Loucy (cell line): ENCODE measurements around the gene ZNF516.
"Not testable (repeated sequence)": the region's sequence is repeated elsewhere in the genome, so short reads cannot be mapped to it uniquely, and the experiment has no call there.

Source experiments
- H2AFZ ChIP-seq: fragments of 200-600 bp; sonication (generic); 2 replicates; pipeline ENCODE4 v1.6.0; 2016; ENCODE audit warnings: antibody characterized with exemption, mild to moderate bottlenecking, low read length, moderate library complexity
- H3F3A ChIP-seq: fragments of 200-600 bp; 2 replicates; pipeline ENCODE4 v1.6.0; 2016; ENCODE audit warnings: antibody characterized with exemption, low read depth, mild to moderate bottlenecking
- H3K27me3 ChIP-seq: fragments of 200-600 bp; sonication (generic); 2 replicates; pipeline ENCODE4 v1.6.1; 2014; ENCODE audit warnings: low read length, mild to moderate bottlenecking; ENCODE audit not compliant: insufficient read depth, poor library complexity, severe bottlenecking
- H3K36me3 ChIP-seq: fragments of 200-600 bp; sonication (generic); 2 replicates; pipeline ENCODE4 v1.6.1; 2016; ENCODE audit warnings: low read length; ENCODE audit not compliant: insufficient read depth
- H3K4me1 ChIP-seq: fragments of 200-600 bp; sonication (generic); 2 replicates; pipeline ENCODE4 v1.5.1; 2014; ENCODE audit warnings: low read length, mild to moderate bottlenecking; ENCODE audit not compliant: insufficient read depth, poor library complexity, severe bottlenecking
- H3K4me2 ChIP-seq: fragments of 200-600 bp; sonication (generic); 2 replicates; pipeline ENCODE4 v1.6.0; 2014; ENCODE audit warnings: antibody characterized with exemption, low read length, low read depth, mild to moderate bottlenecking; ENCODE audit not compliant: poor library complexity, severe bottlenecking
- H3K4me3 ChIP-seq: fragments of 200-600 bp; sonication (generic); 2 replicates; pipeline ENCODE4 v1.5.1; 2014; ENCODE audit warnings: low read length, mild to moderate bottlenecking, mixed read lengths; ENCODE audit not compliant: poor library complexity, severe bottlenecking
- H3K79me2 ChIP-seq: fragments of 200-600 bp; sonication (generic); 2 replicates; pipeline ENCODE4 v1.6.1; 2014; ENCODE audit warnings: low read length; ENCODE audit not compliant: insufficient read depth
- H3K9ac ChIP-seq: fragments of 200-600 bp; sonication (generic); 2 replicates; pipeline ENCODE4 v1.6.0; 2014; ENCODE audit warnings: mild to moderate bottlenecking, low read depth, low read length, moderate library complexity; ENCODE audit not compliant: poor library complexity, severe bottlenecking
- H3K9me2 ChIP-seq: fragments of 200-600 bp; sonication (generic); replicated peaks from 2 replicates; pipeline ENCODE4 v1.6.1; 2016; ENCODE audit warnings: low read depth, low read length, mixed read lengths
- H3K9me3 ChIP-seq: fragments of 200-600 bp; sonication (generic); 2 replicates; pipeline ENCODE4 v1.6.1; 2014; ENCODE audit warnings: mild to moderate bottlenecking, antibody characterized with exemption, low read length, low read depth; ENCODE audit not compliant: insufficient read depth
- H4K20me1 ChIP-seq: fragments of 200-600 bp; sonication (generic); 2 replicates; pipeline ENCODE4 v1.6.0; 2014; ENCODE audit warnings: antibody characterized with exemption, low read length, mild to moderate bottlenecking; ENCODE audit not compliant: insufficient read depth, poor library complexity, severe bottlenecking
- EZH2phosphoT487 ChIP-seq: fragments of 200-600 bp; IDR thresholded peaks from 2 replicates; pipeline ENCODE4 v1.6.1; 2018; ENCODE audit warnings: antibody characterized with exemption, mild to moderate bottlenecking, moderate library complexity, borderline replicate concordance
- TF ChIP-seq, protein P1 (sequence below): fragments of 200-600 bp; sonication (generic); conservative IDR thresholded peaks from 2 replicates; pipeline ENCODE4 v1.5.1; 2014; ENCODE audit warnings: mild to moderate bottlenecking, antibody characterized with exemption, low read length

Gene ZNF516, protein sequence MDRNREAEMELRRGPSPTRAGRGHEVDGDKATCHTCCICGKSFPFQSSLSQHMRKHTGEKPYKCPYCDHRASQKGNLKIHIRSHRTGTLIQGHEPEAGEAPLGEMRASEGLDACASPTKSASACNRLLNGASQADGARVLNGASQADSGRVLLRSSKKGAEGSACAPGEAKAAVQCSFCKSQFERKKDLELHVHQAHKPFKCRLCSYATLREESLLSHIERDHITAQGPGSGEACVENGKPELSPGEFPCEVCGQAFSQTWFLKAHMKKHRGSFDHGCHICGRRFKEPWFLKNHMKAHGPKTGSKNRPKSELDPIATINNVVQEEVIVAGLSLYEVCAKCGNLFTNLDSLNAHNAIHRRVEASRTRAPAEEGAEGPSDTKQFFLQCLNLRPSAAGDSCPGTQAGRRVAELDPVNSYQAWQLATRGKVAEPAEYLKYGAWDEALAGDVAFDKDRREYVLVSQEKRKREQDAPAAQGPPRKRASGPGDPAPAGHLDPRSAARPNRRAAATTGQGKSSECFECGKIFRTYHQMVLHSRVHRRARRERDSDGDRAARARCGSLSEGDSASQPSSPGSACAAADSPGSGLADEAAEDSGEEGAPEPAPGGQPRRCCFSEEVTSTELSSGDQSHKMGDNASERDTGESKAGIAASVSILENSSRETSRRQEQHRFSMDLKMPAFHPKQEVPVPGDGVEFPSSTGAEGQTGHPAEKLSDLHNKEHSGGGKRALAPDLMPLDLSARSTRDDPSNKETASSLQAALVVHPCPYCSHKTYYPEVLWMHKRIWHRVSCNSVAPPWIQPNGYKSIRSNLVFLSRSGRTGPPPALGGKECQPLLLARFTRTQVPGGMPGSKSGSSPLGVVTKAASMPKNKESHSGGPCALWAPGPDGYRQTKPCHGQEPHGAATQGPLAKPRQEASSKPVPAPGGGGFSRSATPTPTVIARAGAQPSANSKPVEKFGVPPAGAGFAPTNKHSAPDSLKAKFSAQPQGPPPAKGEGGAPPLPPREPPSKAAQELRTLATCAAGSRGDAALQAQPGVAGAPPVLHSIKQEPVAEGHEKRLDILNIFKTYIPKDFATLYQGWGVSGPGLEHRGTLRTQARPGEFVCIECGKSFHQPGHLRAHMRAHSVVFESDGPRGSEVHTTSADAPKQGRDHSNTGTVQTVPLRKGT

DNA sequence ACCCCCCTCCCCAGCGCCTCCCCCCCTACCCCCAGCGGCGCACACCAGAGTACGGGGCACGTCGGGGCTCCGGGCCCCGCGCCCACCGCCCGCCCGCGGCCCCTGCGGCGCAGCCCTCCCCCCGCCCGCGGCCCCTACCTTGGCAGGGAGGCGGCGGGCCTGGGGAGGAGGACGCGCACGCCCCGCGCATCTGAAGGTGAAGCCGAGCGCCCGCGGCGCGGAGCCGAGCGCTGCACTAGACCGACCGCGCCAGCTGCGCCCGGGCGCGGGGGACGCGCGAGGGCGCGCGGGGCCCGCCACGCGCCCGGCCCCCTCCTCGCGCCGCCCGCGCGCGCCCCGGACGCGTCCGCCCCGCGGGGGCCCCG is at the start of gene ZNF516:
Gene ZNF516, minus strand, starts transcription at position 237 of the 365 bp plus-strand sequence. CDS start 52,188 bp downstream, outside the sequence.
- H3K79me2 ChIP-seq: peaks cover 9% of the 10 kb centered on the region; the same call in 1 of the 2 replicates
- no peaks in the 10 kb centered on the region for H3K9me2 ChIP-seq
- no peaks in the 10 kb centered on the region for H4K20me1 ChIP-seq
- no peaks in the 10 kb centered on the region for H3K9me3 ChIP-seq
- H3K4me2 ChIP-seq: peak within 1 kb of the TSS; percentile 78
- H3K36me3 ChIP-seq: no peaks in the 10 kb centered on the region
- TF ChIP-seq EZH2phosphoT487: no peak
- TF ChIP-seq, protein P1, sequence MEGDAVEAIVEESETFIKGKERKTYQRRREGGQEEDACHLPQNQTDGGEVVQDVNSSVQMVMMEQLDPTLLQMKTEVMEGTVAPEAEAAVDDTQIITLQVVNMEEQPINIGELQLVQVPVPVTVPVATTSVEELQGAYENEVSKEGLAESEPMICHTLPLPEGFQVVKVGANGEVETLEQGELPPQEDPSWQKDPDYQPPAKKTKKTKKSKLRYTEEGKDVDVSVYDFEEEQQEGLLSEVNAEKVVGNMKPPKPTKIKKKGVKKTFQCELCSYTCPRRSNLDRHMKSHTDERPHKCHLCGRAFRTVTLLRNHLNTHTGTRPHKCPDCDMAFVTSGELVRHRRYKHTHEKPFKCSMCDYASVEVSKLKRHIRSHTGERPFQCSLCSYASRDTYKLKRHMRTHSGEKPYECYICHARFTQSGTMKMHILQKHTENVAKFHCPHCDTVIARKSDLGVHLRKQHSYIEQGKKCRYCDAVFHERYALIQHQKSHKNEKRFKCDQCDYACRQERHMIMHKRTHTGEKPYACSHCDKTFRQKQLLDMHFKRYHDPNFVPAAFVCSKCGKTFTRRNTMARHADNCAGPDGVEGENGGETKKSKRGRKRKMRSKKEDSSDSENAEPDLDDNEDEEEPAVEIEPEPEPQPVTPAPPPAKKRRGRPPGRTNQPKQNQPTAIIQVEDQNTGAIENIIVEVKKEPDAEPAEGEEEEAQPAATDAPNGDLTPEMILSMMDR: no peak
- peak within 1 kb of the TSS; percentile 93 for H2AFZ ChIP-seq
- peaks cover 4% of the 10 kb centered on the region; the same call in 1 of the 2 replicates for H3F3A ChIP-seq
- H3K4me3 ChIP-seq: peak within 1 kb of the TSS; percentile 85
- H3K27me3 ChIP-seq: no peaks in the 10 kb centered on the region
- peaks cover 3% of the 10 kb centered on the region for H3K4me1 ChIP-seq
- H3K9ac ChIP-seq: peak within 1 kb of the TSS; percentile 69

DNA sequence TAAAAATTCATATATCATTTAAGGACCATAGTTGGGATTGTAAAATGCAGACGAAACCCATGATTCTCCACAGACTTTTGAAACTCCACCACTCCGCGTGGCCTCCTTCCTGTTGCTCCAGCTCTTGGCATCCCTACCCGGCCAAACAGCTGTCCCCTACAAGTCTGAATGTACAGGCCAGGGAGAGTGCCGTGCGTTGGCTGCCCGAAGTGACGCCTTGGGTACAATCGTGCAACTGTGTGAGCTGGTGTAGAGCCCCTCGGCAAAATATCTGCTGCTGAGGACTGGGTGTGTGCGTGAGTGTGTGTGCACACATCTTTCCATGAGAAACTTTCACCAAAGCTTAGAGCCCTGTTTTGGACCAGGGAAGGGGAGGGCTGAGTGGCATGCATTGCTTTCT is 43.8 kb upstream of the ZNF516 start:
- no peaks in the 10 kb centered on the region for H3K27me3 ChIP-seq
- no peaks in the 10 kb centered on the region for H3K79me2 ChIP-seq
- no peaks in the 10 kb centered on the region for H3K9me3 ChIP-seq
- H3F3A ChIP-seq: no peaks in the 10 kb centered on the region
- H4K20me1 ChIP-seq: no peaks in the 10 kb centered on the region
- no peak overlapping the region for H3K4me2 ChIP-seq
- H3K4me1 ChIP-seq: no peaks in the 10 kb centered on the region
- no peak for TF ChIP-seq EZH2phosphoT487
- TF ChIP-seq, protein P1: no peak
- no peaks in the 10 kb centered on the region for H3K36me3 ChIP-seq
- H3K9ac ChIP-seq: no peak overlapping the region
- no peak overlapping the region for H2AFZ ChIP-seq
- no peak overlapping the region for H3K4me3 ChIP-seq
- no peaks in the 10 kb centered on the region for H3K9me2 ChIP-seq

DNA sequence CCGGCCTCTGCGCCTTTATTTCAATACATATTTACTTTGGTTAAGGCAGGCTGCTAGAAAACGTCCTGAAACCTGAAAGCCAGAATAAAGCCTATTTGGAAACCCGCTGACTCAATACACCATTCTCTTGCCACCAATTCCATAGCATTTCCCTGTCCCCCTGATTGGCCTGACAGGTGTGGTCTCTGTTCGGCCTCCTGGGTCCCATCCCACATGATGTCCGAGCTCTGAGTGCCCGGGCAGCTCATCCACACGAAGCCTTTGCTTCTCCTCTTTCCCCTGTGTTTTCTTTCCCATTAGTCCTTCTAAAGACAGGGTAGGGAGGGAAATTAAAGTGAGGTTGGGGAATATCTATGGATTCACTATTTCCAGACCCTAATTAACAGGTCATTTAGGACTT is 42.6 kb upstream of the ZNF516 start:
- Histone ChIP-seq H3K4me1 (no peaks in the 10 kb centered on the region), H3F3A (no peaks in the 10 kb centered on the region), H3K79me2 (no peaks in the 10 kb centered on the region), H3K9me3 (no peaks in the 10 kb centered on the region), H3K9me2 (no peaks in the 10 kb centered on the region), H3K4me2 (no peak overlapping the region), H2AFZ (no peak overlapping the region), H3K9ac (no peak overlapping the region), H3K4me3 (no peak overlapping the region), H3K27me3 (no peaks in the 10 kb centered on the region), H3K36me3 (no peaks in the 10 kb centered on the region), H4K20me1 (no peaks in the 10 kb centered on the region)
- TF ChIP-seq EZH2phosphoT487: no peak

DNA sequence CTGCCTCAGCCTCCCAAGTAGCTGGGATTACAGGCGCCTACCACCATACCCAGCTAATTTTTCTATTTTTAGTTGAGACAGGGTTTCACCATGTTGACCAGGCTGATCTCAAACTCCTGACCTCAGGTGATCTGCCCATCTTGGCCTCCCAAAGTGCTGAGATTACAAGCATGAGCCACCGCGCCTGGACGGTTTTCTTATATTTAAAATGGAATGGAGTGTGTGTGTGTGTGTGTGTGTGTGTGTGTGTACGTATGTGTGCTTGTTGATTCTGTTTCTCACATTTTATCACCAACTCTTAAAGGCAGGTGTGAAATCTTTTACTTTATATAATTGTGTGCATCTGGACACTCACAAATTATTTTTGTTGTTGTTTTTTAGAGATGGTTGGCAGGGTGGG is 41.6 kb upstream of the ZNF516 start:
- not testable (repeated sequence) for H3K4me1 ChIP-seq, H3K4me3 ChIP-seq, H3K36me3 ChIP-seq, H2AFZ ChIP-seq, H3K79me2 ChIP-seq, H3K9ac ChIP-seq, H3F3A ChIP-seq, H3K27me3 ChIP-seq, H4K20me1 ChIP-seq, H3K4me2 ChIP-seq, H3K9me2 ChIP-seq, H3K9me3 ChIP-seq
